ENCODE results near the gene MAP3K7CL.
"Not testable (repeated sequence)": the region's sequence is repeated elsewhere in the genome, so short reads cannot be mapped to it uniquely, and the experiment has no call there.

The MAP3K7CL gene

DNA sequence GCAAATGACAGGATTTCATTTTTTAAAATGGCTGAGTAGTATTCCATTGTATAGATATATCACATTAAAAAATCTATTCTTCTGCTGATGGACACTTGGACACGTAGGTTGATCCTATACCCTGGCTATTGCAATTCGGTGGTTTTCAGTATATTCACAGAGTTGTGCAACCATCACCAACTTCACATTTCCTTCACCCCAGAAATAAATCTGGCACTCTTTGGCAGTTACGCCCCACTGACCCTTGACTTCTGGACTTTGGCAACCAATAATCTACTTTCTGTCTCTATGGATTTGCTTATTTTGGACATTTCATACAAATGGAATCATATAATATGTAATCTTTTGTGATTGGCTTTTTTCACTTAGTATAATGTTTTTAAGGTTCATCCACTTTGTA, 35.9 kb downstream of the MAP3K7CL start:
- no peak overlapping the region for H4K91ac ChIP-seq (ENCODE audit: low read length)
- no peak overlapping the region for H3K27ac ChIP-seq (ENCODE audit: low read length, poor library complexity, severe bottlenecking)
- H2AFZ ChIP-seq (ENCODE audit: low read depth, low read length), result no peak overlapping the region
- H2BK12ac ChIP-seq (ENCODE audit: low read length in 2 of 2), result no peak overlapping the region
- 100% methylated on average over 3 of the region's 3 CpGs for WGBS
- H3K4me1 ChIP-seq (ENCODE audit: control insufficient read depth, insufficient read depth, low read depth, low read length), result peaks cover 3% of the 10 kb centered on the region
- H2BK5ac ChIP-seq (ENCODE audit: low read depth, low read length, poor library complexity, severe bottlenecking), result no peak overlapping the region
- H2BK15ac ChIP-seq (ENCODE audit: low read depth, poor library complexity, severe bottlenecking), result no peak overlapping the region
- no peaks in the 10 kb centered on the region for H3K27me3 ChIP-seq (ENCODE audit: control insufficient read depth in 1 of 2, insufficient read depth in 1 of 2, low read length in 2 of 2)
- H2BK120ac ChIP-seq (ENCODE audit: low read depth, low read length), result no peak overlapping the region
- H2AK5ac ChIP-seq (ENCODE audit: low read length, severe bottlenecking), result no peak overlapping the region
- H3K23ac ChIP-seq (ENCODE audit: low read length in 2 of 2), result no peak overlapping the region
- H3K9ac ChIP-seq (ENCODE audit: low read length), result no peak overlapping the region
- no peak overlapping the region for H3K4ac ChIP-seq (ENCODE audit: low read depth in 1 of 2, low read length in 2 of 2)
- peaks cover 3 to 5% of the 10 kb centered on the region in 2 experiments for H3K36me3 ChIP-seq (ENCODE audit: control insufficient read depth in 1 of 2, insufficient read depth in 2 of 2, low read depth in 1 of 2, low read length in 2 of 2)
- H3K4me3 ChIP-seq (ENCODE audit: insufficient read depth in 1 of 2, low read depth in 1 of 2, low read length in 2 of 2), result no peak overlapping the region
- H3K18ac ChIP-seq (ENCODE audit: low read depth in 1 of 2, low read length in 2 of 2), result no peak overlapping the region
- DNase-seq, result no peak
- no peak overlapping the region for H4K8ac ChIP-seq (ENCODE audit: low read length)
- no peak overlapping the region for H3K14ac ChIP-seq (ENCODE audit: low read length in 2 of 2)
- peaks cover 7% of the 10 kb centered on the region for H3K79me1 ChIP-seq (replicated peaks; ENCODE audit: low read length, poor library complexity, severe bottlenecking)
- no peaks in the 10 kb centered on the region for H3K9me3 ChIP-seq (ENCODE audit: control insufficient read depth, low read length)
- H3K4me2 ChIP-seq (ENCODE audit: low read length, poor library complexity, severe bottlenecking), result no peak overlapping the region

DNA sequence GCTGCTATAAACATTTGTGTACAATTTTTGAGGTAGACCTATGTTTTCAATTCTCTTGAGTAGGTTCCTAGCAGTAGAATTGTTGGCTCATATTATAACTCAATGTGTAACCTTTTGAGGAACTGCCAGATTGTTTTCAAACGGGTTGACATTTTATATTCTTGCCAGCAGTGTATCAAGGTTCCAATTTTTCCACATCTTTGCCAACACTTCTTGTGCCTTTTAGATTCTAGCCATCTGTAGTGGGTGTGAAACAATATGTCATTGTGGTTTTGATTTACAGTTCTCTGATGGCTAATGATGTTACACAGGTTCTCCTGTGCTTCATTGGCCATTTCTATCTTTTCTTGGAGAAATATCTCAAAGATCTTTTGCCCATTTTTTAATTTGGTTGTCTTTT, 36.4 kb downstream of the MAP3K7CL start:
- Histone ChIP-seq H2AFZ (ENCODE audit: low read depth, low read length) (no peak overlapping the region), H2BK12ac (ENCODE audit: low read length in 2 of 2) (no peak overlapping the region), H3K18ac (ENCODE audit: low read depth in 1 of 2, low read length in 2 of 2) (no peak overlapping the region), H3K9me3 (ENCODE audit: control insufficient read depth, low read length) (no peaks in the 10 kb centered on the region), H4K91ac (ENCODE audit: low read length) (no peak overlapping the region), H3K9ac (ENCODE audit: low read length) (peak overlapping the region; percentile 7), H2BK120ac (ENCODE audit: low read depth, low read length) (no peak overlapping the region), H3K4me1 (ENCODE audit: control insufficient read depth, insufficient read depth, low read depth, low read length) (peaks cover 3% of the 10 kb centered on the region), H3K79me1 (replicated peaks; ENCODE audit: low read length, poor library complexity, severe bottlenecking) (peaks cover 7% of the 10 kb centered on the region), H3K4me2 (ENCODE audit: low read length, poor library complexity, severe bottlenecking) (no peak overlapping the region), H3K36me3 (ENCODE audit: control insufficient read depth in 1 of 2, insufficient read depth in 2 of 2, low read depth in 1 of 2, low read length in 2 of 2) (peaks cover 2 to 3% of the 10 kb centered on the region in 2 experiments), H2AK5ac (ENCODE audit: low read length, severe bottlenecking) (no peak overlapping the region), H4K8ac (ENCODE audit: low read length) (no peak overlapping the region), H3K4ac (ENCODE audit: low read depth in 1 of 2, low read length in 2 of 2) (no peak overlapping the region), H3K23ac (ENCODE audit: low read length in 2 of 2) (no peak overlapping the region), H3K27ac (ENCODE audit: low read length, poor library complexity, severe bottlenecking) (no peak overlapping the region), H2BK5ac (ENCODE audit: low read depth, low read length, poor library complexity, severe bottlenecking) (no peak overlapping the region), H3K4me3 (ENCODE audit: insufficient read depth in 1 of 2, low read depth in 1 of 2, low read length in 2 of 2) (no peak overlapping the region), H2BK15ac (ENCODE audit: low read depth, poor library complexity, severe bottlenecking) (no peak overlapping the region), H3K27me3 (ENCODE audit: control insufficient read depth in 1 of 2, insufficient read depth in 1 of 2, low read length in 2 of 2) (no peaks in the 10 kb centered on the region), H3K14ac (ENCODE audit: low read length in 2 of 2) (no peak overlapping the region)
- WGBS, result no CpG with 5 or more reads among the region's 1 CpG
- DNase-seq, result no peak

DNA sequence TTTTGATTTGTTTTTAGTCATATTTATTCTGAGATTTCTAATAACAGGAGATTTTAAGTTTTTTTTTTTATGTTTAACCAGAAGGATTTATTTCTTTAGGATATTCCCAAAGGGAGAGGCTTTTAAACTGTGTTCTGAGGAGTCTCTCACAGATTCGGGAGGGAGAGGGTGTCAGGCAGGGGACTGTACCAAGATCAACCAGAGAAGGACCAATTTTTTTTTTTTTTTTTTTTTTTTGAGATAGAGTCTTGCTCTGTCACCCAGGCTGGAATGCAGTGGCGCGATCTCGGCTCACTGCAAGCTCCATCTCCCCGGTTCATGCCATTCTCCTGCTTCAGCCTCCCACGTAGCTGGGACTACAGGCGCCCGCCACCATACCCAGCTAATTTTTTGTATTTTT, 37.0 kb downstream of the MAP3K7CL start:
- not testable (repeated sequence) for H2AFZ ChIP-seq (ENCODE audit: low read depth, low read length); H3K4me2 ChIP-seq (ENCODE audit: low read length, poor library complexity, severe bottlenecking); H2BK12ac ChIP-seq (ENCODE audit: low read length in 2 of 2); H3K14ac ChIP-seq (ENCODE audit: low read length in 2 of 2); H3K4ac ChIP-seq (ENCODE audit: low read depth in 1 of 2, low read length in 2 of 2); DNase-seq; H3K4me1 ChIP-seq (ENCODE audit: control insufficient read depth, insufficient read depth, low read depth, low read length); H2BK120ac ChIP-seq (ENCODE audit: low read depth, low read length); H3K18ac ChIP-seq (ENCODE audit: low read depth in 1 of 2, low read length in 2 of 2); H3K23ac ChIP-seq (ENCODE audit: low read length in 2 of 2); H3K9me3 ChIP-seq (ENCODE audit: control insufficient read depth, low read length); H4K91ac ChIP-seq (ENCODE audit: low read length); H2AK5ac ChIP-seq (ENCODE audit: low read length, severe bottlenecking); H2BK5ac ChIP-seq (ENCODE audit: low read depth, low read length, poor library complexity, severe bottlenecking); H4K8ac ChIP-seq (ENCODE audit: low read length); H3K79me1 ChIP-seq (replicated peaks; ENCODE audit: low read length, poor library complexity, severe bottlenecking); H3K36me3 ChIP-seq (ENCODE audit: control insufficient read depth in 1 of 2, insufficient read depth in 2 of 2, low read depth in 1 of 2, low read length in 2 of 2); H3K27ac ChIP-seq (ENCODE audit: low read length, poor library complexity, severe bottlenecking); H3K4me3 ChIP-seq (ENCODE audit: insufficient read depth in 1 of 2, low read depth in 1 of 2, low read length in 2 of 2); H3K27me3 ChIP-seq (ENCODE audit: control insufficient read depth in 1 of 2, insufficient read depth in 1 of 2, low read length in 2 of 2); H2BK15ac ChIP-seq (ENCODE audit: low read depth, poor library complexity, severe bottlenecking)
- WGBS, result 92% methylated on average over 8 of the region's 8 CpGs
- peak overlapping the region; percentile 7 for H3K9ac ChIP-seq (ENCODE audit: low read length)

DNA sequence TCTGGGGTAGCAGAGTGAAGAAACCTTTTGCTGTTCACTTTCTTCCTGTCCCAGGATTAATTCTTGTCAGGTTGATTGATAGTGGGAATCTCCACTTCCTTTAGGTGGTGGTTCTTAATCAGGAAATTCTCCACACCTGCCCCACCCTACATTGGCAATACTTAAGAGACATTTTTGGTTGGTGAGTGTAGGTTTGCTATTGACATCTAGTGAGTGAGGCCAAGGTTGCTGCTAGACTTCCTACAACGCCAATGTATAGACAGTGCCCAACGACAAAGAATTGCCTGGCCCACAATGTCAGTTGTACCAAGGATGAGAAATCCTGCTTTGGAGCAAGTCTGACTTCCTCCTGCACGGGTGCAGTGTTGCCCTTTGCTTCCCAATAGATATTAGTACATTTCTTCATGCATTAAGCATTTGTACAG, 38.5 kb downstream of the MAP3K7CL start:
- Histone ChIP-seq H4K91ac (ENCODE audit: low read length) (peak overlapping the region; percentile 73), H3K23ac (ENCODE audit: low read length in 2 of 2) (peak overlapping the region in 1 of 2 experiments; percentile 83), H3K27ac (ENCODE audit: low read length, poor library complexity, severe bottlenecking) (no peak overlapping the region), H2BK12ac (ENCODE audit: low read length in 2 of 2) (peak overlapping the region; percentile 77 to 87), H3K4me1 (ENCODE audit: control insufficient read depth, insufficient read depth, low read depth, low read length) (no peaks in the 10 kb centered on the region), H3K4me2 (ENCODE audit: low read length, poor library complexity, severe bottlenecking) (no peak overlapping the region), H2AFZ (ENCODE audit: low read depth, low read length) (no peak overlapping the region), H4K8ac (ENCODE audit: low read length) (no peak overlapping the region), H2BK5ac (ENCODE audit: low read depth, low read length, poor library complexity, severe bottlenecking) (no peak overlapping the region), H3K4ac (ENCODE audit: low read depth in 1 of 2, low read length in 2 of 2) (peak overlapping the region in 1 of 2 experiments; percentile 59), H3K18ac (ENCODE audit: low read depth in 1 of 2, low read length in 2 of 2) (peak overlapping the region in 1 of 2 experiments; percentile 16), H3K36me3 (ENCODE audit: control insufficient read depth in 1 of 2, insufficient read depth in 2 of 2, low read depth in 1 of 2, low read length in 2 of 2) (peaks cover 0 to 6% of the 10 kb centered on the region in 2 experiments), H3K27me3 (ENCODE audit: control insufficient read depth in 1 of 2, insufficient read depth in 1 of 2, low read length in 2 of 2) (no peaks in the 10 kb centered on the region), H2BK15ac (ENCODE audit: low read depth, poor library complexity, severe bottlenecking) (no peak overlapping the region), H3K79me1 (replicated peaks; ENCODE audit: low read length, poor library complexity, severe bottlenecking) (peaks cover 5% of the 10 kb centered on the region), H3K9ac (ENCODE audit: low read length) (no peak overlapping the region), H2BK120ac (ENCODE audit: low read depth, low read length) (no peak overlapping the region), H2AK5ac (ENCODE audit: low read length, severe bottlenecking) (no peak overlapping the region), H3K14ac (ENCODE audit: low read length in 2 of 2) (no peak overlapping the region), H3K9me3 (ENCODE audit: control insufficient read depth, low read length) (no peaks in the 10 kb centered on the region), H3K4me3 (ENCODE audit: insufficient read depth in 1 of 2, low read depth in 1 of 2, low read length in 2 of 2) (no peak overlapping the region)
- WGBS, result 74% methylated on average over 3 of the region's 3 CpGs
- no peak for DNase-seq

All from mesenchymal stem cell (in vitro differentiated cells and primary cell).